Measurements from ENCODE around the gene FTO.
"Not testable (repeated sequence)": the region's sequence is repeated elsewhere in the genome, so short reads cannot be mapped to it uniquely, and the experiment has no call there.

FTO gene

DNA sequence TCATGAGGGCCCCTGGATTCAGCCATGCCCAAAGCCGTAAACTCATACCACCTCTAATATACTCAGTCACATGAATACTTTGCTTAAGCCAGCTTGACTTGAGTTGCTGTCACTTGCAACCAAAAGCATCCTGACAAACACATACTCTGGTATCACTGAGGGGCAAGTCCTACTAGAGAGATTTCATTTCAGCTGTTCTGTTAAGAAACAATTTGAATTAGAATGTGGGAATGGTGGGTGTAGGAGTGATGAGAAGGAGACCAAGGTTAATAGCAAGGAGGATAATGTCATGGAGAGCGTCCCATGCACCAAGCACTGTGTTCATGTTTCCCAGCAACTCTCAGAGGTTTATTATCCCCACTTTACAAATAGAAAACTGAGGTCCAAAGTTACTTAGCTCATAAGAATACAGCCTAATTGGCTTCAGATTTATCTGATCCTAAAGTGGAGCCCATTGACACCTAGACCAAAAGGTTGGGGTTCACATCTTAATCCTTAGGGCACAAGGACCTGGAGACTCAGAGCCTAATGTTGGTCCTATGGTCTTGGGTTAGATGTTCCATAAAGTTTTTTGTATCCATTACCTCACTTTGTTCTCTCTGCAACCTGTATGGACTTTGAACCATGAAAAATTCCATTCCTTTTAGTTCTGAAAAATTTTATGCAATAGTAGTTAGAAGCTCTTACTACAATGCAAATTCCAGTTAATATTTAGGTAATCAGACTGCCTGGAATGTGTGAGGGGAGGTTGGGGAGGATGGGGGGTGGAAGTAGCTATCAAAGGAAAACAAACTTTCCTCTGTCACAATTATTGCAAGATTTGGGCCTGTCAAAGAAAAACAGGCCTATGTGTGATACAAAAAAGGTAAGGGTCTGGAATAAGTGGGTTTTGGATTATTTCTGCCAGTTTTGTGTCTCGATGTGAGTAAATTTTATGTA, 476.7 kb downstream of the FTO start:
- no peak overlapping the region for H3K4me3 ChIP-seq (ENCODE audit: low read length)
- no peak for TF ChIP-seq ZNF274 (IDR thresholded peaks at IDR 0.05; ENCODE audit: low read depth, low read length)

DNA sequence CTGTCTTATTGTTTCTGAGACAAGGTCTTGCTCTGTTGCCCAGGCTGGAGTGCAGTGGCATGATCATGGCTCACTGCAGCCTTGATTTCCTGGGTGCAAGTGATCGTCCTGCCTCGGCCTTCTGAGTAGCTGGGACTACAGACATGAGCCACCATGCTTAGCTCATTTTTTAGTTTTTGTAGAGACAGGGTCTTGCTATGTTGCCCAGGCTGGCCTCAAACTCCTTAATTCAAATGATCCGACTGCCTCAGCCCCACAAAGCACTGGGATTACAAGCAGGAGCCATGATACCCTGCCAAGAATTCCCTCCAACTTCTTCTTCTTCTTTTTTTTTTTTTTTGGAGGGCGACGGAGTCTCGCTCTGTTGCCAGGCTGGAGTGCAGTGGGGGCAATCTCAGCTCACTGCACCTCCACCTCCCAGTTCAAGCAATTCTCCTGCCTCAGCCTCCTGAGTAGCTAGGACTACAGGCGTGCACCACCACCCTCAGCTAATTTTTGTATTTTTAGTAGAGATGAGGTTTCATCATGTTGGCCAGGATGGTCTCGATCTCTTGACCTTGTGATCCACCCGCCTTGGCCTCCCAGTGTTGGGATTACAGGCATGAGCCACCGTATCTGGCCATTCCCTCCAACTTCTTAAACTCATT, 477.9 kb downstream of the FTO start:
- not testable (repeated sequence) for H3K4me3 ChIP-seq (ENCODE audit: low read length)

GRCh38 chr16:54185045-54185444, 481.1 kb downstream of the FTO start:
- H3K4me3 ChIP-seq (ENCODE audit: low read length): no peak overlapping the region
- TF ChIP-seq ZNF274 (IDR thresholded peaks at IDR 0.05; ENCODE audit: low read depth, low read length): no peak

DNA sequence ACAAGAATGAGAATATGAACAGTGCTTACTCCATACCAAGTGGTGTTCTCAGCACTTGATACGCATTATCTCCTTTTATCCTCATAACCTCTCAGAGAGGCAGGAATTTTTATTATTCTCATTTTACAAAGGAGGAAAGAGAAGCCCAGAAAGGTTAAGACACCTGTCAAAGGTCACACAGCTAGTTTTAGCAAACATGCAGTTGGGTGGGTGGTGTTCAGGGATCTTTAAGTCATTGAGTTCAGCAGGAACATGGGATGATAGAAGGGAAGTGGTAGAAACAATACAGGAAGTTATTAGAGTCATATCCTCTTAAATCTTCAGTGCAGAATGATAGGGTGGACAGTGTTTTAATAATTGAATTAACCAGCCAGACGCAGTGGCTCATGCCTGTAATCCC, 487.2 kb downstream of the FTO start:
- no peak for TF ChIP-seq ZNF274 (IDR thresholded peaks at IDR 0.05; ENCODE audit: low read depth, low read length)
- H3K4me3 ChIP-seq (ENCODE audit: low read length): no peak overlapping the region

- TF ChIP-seq ZNF274 (IDR thresholded peaks at IDR 0.05; ENCODE audit: low read depth, low read length): no peak
Observed at GRCh38 chr16:54191592-54191991, 487.6 kb downstream of the FTO start.

DNA sequence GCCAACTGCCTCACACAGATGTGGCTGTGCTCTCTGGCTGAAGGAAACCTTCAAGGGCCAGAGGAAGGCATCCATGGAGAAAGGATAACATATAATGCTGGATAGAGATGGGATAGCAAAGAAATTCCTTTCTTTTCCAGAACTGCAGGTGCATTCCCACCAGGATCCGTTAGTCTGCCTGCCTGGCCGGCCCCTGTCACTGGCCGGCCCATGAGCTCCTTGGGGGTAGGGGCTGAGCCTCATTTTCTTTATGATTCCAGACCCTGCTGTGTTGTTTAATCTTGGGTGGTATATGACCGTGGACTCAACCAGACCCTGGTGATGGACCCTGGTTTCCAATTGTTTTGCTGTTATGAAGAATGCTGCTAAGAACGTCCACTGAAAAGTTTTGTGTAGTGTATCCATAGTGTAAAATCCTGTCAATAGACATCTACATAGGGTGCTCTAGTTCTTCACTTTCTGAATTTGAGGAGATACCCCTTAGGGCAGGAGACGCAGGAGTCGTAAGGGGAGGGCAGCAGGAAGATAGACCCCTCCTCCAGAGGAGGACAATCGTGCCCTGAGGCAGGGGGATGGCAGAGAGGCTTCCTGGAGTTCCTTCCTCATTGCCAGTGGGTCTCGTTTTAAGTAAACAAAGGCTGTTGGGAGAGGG, 489.2 kb downstream of the FTO start:
- no peak for TF ChIP-seq ZNF274 (IDR thresholded peaks at IDR 0.05; ENCODE audit: low read depth, low read length)
- no peak overlapping the region for H3K4me3 ChIP-seq (ENCODE audit: low read length)

More at GRCh38 chr16:54191592-54191991, 487.6 kb downstream of the FTO start:
- H3K4me3 ChIP-seq (ENCODE audit: low read length): no peak overlapping the region

- TF ChIP-seq ZNF274 (IDR thresholded peaks at IDR 0.05; ENCODE audit: low read depth, low read length): no peak
- H3K4me3 ChIP-seq (ENCODE audit: low read length): no peak overlapping the region
Observed at GRCh38 chr16:54193665-54194333, 489.8 kb downstream of the FTO start.

DNA sequence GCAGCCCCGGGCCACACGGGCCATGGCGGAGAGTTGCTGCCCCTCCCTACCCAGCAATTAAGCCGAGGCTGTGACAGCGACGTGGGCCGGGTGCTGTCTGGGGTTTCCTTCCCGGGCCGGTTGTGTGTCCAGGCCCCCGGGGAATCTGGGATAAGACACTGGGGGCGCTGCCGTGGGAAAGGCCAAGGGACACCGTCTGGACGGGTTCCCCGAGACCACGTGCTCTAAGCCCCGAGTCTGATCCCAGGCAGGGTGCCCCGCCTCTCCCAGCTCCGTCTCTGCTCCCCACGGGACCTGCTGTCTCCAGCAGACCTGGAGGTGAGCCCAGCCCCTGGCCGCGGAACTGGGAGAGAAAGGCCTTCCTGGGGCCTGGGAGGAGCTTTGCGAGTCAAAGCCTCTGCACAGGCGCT, 490.4 kb downstream of the FTO start:
- no peak overlapping the region for H3K4me3 ChIP-seq (ENCODE audit: low read length)
- no peak for TF ChIP-seq ZNF274 (IDR thresholded peaks at IDR 0.05; ENCODE audit: low read depth, low read length)

DNA sequence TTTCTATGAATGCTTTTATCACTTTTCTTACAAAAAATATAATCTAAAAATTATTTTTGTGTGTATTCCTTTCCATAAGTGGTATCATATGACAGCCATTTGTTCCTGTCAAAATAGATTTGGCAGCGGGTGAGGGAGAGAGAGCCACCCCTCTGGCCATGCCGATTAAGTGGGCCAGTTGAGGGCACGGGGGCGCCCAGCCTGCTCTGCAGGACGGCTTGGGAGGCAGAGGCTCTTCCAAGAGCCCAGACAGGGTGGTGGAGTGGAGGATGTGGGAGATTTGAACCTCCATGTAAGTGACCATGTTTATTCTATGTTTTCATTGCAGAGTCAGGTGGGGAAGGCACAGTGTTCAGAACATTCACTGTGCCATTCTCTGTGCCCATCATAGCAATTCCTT, 493.8 kb downstream of the FTO start:
- H3K4me3 ChIP-seq (ENCODE audit: low read length): no peak overlapping the region
- no peak for TF ChIP-seq ZNF274 (IDR thresholded peaks at IDR 0.05; ENCODE audit: low read depth, low read length)

GRCh38 chr16:54199487-54200160, 495.7 kb downstream of the FTO start:
- no peak overlapping the region for H3K4me3 ChIP-seq (ENCODE audit: low read length)
- no peak for TF ChIP-seq ZNF274 (IDR thresholded peaks at IDR 0.05; ENCODE audit: low read depth, low read length)

DNA sequence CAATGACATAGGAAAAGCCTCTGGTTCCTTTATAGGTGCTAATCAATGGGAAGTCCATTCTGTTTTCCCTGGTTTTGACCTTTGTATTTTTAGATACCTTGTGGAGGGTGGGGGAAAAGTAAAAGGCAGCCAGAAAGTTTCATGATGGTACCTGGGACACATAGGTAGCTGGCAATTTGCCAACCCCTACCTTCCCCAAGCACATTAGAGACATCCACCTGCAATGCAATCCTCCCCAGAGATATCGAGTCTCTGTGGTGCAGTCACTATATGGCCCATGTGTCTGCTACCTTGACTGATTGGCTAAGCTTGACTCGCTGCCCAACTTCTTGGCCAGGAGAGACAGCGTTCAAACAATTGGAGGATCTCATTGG, 496.2 kb downstream of the FTO start:
- TF ChIP-seq ZNF274 (IDR thresholded peaks at IDR 0.05; ENCODE audit: low read depth, low read length): no peak
- H3K4me3 ChIP-seq (ENCODE audit: low read length): no peak overlapping the region

DNA sequence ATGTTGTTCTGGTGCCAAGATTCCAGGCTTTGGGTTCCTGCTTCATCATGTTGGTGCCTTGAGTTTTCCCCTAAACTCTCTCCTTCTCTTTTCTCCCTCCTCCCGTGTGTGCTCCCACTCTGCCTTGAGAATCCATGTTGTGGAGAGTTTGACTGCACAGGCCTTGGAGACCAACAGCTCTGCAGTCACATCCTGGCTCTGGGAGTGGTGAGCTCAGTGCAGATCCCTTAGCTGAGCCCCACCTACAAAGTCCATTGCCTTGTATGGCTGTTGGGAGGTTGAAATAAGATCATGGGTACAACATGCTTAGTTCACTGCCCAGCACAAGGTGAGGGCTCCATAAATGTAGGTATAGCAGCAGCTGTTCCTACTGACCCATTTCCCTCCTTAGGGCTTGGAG, 496.8 kb downstream of the FTO start:
- no peak for TF ChIP-seq ZNF274 (IDR thresholded peaks at IDR 0.05; ENCODE audit: low read depth, low read length)
- no peak overlapping the region for H3K4me3 ChIP-seq (ENCODE audit: low read length)

- TF ChIP-seq ZNF274 (IDR thresholded peaks at IDR 0.05; ENCODE audit: low read depth, low read length): no peak
- no peak overlapping the region for H3K4me3 ChIP-seq (ENCODE audit: low read length)
Observed at GRCh38 chr16:54201200-54201599, 497.2 kb downstream of the FTO start.

Measured in GM08714 (cell line).